ENCODE results near the gene DOCK2.
"Not testable (repeated sequence)": the region's sequence is repeated elsewhere in the genome, so short reads cannot be mapped to it uniquely, and the experiment has no call there.

The DOCK2 gene

GRCh38 chr5:170080786-170081445 lies 443.8 kb downstream of the DOCK2 start:
- DNase-seq (ENCODE audit: extremely low spot score), result no peak
- CTCF ChIA-PET, result interaction anchor here (1.0 to 1.2 kb wide), 2 partner anchors 30 to 103 kb away, joined by 3 read pairs; no protein-coding TSS in a partner anchor
- no peak for TF ChIP-seq CTCF (IDR thresholded peaks at IDR 0.05; ENCODE audit: control extremely low read depth, extremely low read depth, low read depth, missing control alignments)
- POLR2A ChIA-PET, result no interaction called here

DNA sequence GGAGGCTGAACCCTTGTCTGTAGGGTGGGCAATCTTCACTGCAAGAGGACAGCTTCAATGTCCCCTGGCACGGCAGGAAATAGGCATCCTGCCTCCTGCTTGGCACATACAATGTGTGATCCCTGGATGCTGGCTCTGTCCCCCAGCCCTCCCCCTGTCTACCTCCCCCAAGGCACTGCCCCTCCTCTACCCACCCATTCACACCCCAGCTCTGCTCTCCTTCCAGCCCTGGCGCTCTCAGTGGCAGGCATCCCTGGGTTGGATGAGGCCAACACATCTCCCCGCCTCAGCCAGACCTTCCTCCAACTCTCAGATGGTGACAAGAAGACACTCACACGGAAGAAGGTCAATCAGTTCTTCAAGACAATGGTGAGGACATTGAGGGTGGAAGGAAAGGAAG lies 444.5 kb downstream of the DOCK2 start:
- ChIA-PET CTCF (interaction anchor here (1.0 kb wide), 1 partner anchor 102 kb away, joined by 3 read pairs; no protein-coding TSS in a partner anchor), POLR2A (no interaction called here)
- no peak for DNase-seq (ENCODE audit: extremely low spot score)
- TF ChIP-seq CTCF (IDR thresholded peaks at IDR 0.05; ENCODE audit: control extremely low read depth, extremely low read depth, low read depth, missing control alignments), result no peak

DNA sequence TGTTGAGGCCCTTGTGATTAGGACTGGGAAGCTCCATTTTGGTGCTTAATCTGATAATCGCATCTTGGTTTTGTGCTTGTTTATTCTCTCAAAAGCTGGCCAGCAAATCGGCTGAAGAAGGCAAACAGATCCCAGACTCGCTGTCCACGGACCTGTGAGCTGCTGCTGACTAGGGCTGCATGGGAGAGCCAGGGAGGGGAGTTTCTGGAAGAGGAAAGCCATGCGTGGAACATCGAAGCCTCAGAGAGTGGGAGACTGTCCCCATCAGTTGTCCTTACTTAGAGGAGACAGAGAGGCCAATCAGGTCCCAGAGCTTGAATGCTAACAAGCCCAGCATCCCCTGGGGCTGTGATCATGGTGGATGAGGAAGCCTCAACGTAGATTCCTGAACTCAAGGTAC lies 445.6 kb downstream of the DOCK2 start:
- ChIA-PET CTCF (interaction anchor here (0.9 to 1.0 kb wide), 2 partner anchors 11 to 13 kb away, joined by 3 read pairs; no protein-coding TSS in a partner anchor), POLR2A (no interaction called here)

GRCh38 chr5:170087168-170087817 lies 450.2 kb downstream of the DOCK2 start:
- TF ChIP-seq CTCF (IDR thresholded peaks at IDR 0.05; ENCODE audit: control extremely low read depth, extremely low read depth, low read depth, missing control alignments), result no peak
- ChIA-PET CTCF (interaction anchor here (1.0 kb wide), 1 partner anchor 10 kb away, joined by 4 read pairs; no protein-coding TSS in a partner anchor), POLR2A (no interaction called here)
- no peak for DNase-seq (ENCODE audit: extremely low spot score)

More for the DNA sequence above, 445.6 kb downstream of the DOCK2 start:
- no peak for DNase-seq (ENCODE audit: extremely low spot score)
- no peak for TF ChIP-seq CTCF (IDR thresholded peaks at IDR 0.05; ENCODE audit: control extremely low read depth, extremely low read depth, low read depth, missing control alignments)

DNA sequence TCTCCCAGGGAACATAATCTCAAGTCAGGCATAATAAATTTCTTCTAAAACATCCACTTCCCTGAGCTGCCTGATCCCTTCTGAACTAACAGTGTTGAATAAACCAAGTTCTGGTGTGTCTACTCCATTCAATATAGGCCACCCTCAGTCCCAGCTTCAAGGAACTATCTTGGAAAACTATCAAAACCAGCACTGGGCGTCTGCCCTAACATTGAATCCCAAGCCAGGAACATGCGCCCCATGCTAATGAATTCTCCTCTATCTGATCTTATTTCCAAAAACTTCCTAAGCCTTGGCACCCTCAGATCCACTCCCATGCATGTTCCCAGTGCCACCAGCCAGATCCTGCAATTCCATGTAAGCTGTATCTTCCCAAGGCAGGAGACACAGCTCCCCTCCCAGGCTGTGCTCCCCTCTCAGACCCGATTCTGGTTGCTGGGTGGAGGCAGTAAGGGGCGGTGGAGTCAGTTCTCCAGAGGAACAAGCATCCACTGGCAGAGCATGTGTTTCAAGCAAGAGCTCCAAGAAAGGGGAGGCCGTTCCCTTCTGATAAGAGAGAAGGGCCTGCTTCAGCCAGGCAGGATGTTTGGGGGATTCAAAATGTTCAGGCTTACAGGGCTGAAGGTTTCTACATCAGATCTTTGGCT lies 455.5 kb downstream of the DOCK2 start:
- TF ChIP-seq CTCF (IDR thresholded peaks at IDR 0.05; ENCODE audit: control extremely low read depth, extremely low read depth, low read depth, missing control alignments), result no peak
- CTCF ChIA-PET, result interaction anchor here (1.6 kb wide), 1 partner anchor 9 kb away, joined by 4 read pairs; no protein-coding TSS in a partner anchor
- POLR2A ChIA-PET, result no interaction called here

DNA sequence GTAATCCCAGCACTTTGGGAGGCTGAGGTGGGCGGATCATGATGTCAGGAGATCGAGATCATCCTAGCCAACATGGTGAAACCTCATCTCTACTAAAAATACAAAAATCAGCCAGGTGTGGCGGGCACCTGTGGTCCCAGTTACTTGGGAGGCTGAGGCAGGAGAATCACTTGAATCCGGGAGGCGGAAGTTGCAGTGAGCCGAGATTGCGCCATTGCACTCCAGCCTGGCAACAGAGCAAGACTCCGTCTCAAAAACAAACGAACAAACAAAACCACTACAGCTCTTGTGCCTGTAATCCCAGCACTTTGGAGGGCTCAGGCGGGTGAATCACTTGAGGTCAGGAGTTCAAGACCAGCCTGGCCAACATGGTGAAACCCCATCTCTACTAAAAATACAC lies 457.3 kb downstream of the DOCK2 start:
- POLR2A ChIA-PET; DNase-seq (ENCODE audit: extremely low spot score); CTCF ChIA-PET: not testable (repeated sequence)

More for the DNA sequence above, 455.5 kb downstream of the DOCK2 start:
- no peak for DNase-seq (ENCODE audit: extremely low spot score)

Data from GM10248 (cell line).